ENCODE data around the gene SLC44A5.

DNA sequence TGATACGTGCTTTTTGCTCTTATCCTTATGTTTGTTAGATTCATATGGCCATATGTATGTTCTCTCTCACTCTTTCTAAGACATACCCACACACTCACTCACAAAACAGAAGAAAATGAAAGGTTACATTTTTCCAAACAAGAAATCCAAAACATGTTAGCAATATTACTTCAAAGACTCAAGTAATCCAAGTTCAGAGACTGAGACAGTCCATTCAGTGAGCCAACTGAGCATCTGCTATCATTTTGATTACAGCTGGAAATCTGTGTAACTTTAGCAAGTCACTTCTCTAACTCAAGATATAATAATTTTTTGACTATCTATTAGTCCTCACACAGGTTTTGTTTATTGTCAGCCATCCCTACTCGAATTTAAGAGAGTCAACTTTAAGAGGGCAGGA is 257.9 kb downstream of the SLC44A5 start:
- TF ChIP-seq POLR2A (IDR thresholded peaks at IDR 0.05; ENCODE audit: low read depth, low read length) = no peak
- TF ChIP-seq POLR2AphosphoS5 (IDR thresholded peaks at IDR 0.05; ENCODE audit: low read depth, low read length) = no peak
